ENCODE data around the gene RUNX2. TPM values are rescaled to one million over a fixed set of nuclear protein-coding genes. Genes with fewer than 3 reads are reported as not detected.

The RUNX2 gene
- total and polyA plus RNA-seq, 2 experiments from 2014 or later: 0.66 to 1.7 TPM

DNA sequence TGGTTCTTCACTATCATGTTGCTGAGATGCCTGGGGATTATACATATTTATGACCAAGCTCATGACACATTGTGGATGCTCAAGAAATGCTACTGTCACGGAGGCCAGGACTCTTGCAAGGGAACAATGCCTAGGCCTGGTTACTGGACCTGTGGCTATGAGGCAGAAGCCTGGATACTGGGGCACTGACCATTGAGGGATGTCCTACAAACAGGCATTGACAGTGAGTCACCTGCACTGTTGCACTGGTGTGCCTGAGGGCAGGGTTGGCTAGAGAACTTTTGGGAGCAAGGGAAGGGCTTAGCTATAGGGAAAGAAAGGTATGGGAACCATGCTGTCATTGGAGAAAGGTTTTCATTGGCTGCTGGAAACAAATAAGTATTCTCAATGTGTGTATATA is 362.7 kb downstream of the RUNX2 start:
- no peak overlapping the region for H2AFZ ChIP-seq
- DNase-seq (ENCODE audit: low spot score): no peak
- Mint-ChIP-seq H3K27ac (no peak overlapping the region), H3K27me3 (ENCODE audit: insufficient read depth, low read depth, poor library complexity) (peaks cover 6% of the 10 kb centered on the region), H3K9me3 (no peaks in the 10 kb centered on the region; the same call in 1 of the 3 replicates), H3K4me1 (no peaks in the 10 kb centered on the region), H3K36me3 (ENCODE audit: low read depth) (no peaks in the 10 kb centered on the region), H3K4me3 (no peak overlapping the region)
- H3K4me1 ChIP-seq (ENCODE audit: insufficient read depth): no peaks in the 10 kb centered on the region
- H3K36me3 ChIP-seq (ENCODE audit: insufficient read depth): no peaks in the 10 kb centered on the region
- H4K20me1 ChIP-seq (replicated peaks; ENCODE audit: insufficient read depth): no peaks in the 10 kb centered on the region
- no peaks in the 10 kb centered on the region for H3F3A ChIP-seq (replicated peaks; ENCODE audit: low read depth)
- 0 out of 2 replicates have a peak, but pooled peaks cover 7% of the 10 kb centered on the region for H3K9me2 ChIP-seq (ENCODE audit: insufficient read depth)
- no peak overlapping the region for H3K4me3 ChIP-seq
- no peak for ATAC-seq
- no peaks in the 10 kb centered on the region for H3K27me3 ChIP-seq (ENCODE audit: insufficient read depth)
- TF ChIP-seq, protein P1, sequence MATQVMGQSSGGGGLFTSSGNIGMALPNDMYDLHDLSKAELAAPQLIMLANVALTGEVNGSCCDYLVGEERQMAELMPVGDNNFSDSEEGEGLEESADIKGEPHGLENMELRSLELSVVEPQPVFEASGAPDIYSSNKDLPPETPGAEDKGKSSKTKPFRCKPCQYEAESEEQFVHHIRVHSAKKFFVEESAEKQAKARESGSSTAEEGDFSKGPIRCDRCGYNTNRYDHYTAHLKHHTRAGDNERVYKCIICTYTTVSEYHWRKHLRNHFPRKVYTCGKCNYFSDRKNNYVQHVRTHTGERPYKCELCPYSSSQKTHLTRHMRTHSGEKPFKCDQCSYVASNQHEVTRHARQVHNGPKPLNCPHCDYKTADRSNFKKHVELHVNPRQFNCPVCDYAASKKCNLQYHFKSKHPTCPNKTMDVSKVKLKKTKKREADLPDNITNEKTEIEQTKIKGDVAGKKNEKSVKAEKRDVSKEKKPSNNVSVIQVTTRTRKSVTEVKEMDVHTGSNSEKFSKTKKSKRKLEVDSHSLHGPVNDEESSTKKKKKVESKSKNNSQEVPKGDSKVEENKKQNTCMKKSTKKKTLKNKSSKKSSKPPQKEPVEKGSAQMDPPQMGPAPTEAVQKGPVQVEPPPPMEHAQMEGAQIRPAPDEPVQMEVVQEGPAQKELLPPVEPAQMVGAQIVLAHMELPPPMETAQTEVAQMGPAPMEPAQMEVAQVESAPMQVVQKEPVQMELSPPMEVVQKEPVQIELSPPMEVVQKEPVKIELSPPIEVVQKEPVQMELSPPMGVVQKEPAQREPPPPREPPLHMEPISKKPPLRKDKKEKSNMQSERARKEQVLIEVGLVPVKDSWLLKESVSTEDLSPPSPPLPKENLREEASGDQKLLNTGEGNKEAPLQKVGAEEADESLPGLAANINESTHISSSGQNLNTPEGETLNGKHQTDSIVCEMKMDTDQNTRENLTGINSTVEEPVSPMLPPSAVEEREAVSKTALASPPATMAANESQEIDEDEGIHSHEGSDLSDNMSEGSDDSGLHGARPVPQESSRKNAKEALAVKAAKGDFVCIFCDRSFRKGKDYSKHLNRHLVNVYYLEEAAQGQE (IDR thresholded peaks at IDR 0.05; ENCODE audit: unreplicated experiment): no peak
- TF ChIP-seq NANOG (IDR thresholded peaks at IDR 0.05; ENCODE audit: borderline replicate concordance): no peak
- no peak for TF ChIP-seq EZH2 (IDR thresholded peaks at IDR 0.05; ENCODE audit: low read depth, unreplicated experiment)
- no peak for TF ChIP-seq EZH2phosphoT487 (IDR thresholded peaks at IDR 0.05; ENCODE audit: unreplicated experiment)
- no peak for TF ChIP-seq JUNB (IDR thresholded peaks at IDR 0.05; ENCODE audit: unreplicated experiment)
- TF ChIP-seq STAT1 (IDR thresholded peaks at IDR 0.05; ENCODE audit: unreplicated experiment): no peak
- TF ChIP-seq, protein P2, sequence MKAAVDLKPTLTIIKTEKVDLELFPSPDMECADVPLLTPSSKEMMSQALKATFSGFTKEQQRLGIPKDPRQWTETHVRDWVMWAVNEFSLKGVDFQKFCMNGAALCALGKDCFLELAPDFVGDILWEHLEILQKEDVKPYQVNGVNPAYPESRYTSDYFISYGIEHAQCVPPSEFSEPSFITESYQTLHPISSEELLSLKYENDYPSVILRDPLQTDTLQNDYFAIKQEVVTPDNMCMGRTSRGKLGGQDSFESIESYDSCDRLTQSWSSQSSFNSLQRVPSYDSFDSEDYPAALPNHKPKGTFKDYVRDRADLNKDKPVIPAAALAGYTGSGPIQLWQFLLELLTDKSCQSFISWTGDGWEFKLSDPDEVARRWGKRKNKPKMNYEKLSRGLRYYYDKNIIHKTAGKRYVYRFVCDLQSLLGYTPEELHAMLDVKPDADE (IDR thresholded peaks at IDR 0.05): no peak
- no peak for TF ChIP-seq POLR2AphosphoS5 (IDR thresholded peaks at IDR 0.05; ENCODE audit: low read depth)
- TF ChIP-seq, protein P3, sequence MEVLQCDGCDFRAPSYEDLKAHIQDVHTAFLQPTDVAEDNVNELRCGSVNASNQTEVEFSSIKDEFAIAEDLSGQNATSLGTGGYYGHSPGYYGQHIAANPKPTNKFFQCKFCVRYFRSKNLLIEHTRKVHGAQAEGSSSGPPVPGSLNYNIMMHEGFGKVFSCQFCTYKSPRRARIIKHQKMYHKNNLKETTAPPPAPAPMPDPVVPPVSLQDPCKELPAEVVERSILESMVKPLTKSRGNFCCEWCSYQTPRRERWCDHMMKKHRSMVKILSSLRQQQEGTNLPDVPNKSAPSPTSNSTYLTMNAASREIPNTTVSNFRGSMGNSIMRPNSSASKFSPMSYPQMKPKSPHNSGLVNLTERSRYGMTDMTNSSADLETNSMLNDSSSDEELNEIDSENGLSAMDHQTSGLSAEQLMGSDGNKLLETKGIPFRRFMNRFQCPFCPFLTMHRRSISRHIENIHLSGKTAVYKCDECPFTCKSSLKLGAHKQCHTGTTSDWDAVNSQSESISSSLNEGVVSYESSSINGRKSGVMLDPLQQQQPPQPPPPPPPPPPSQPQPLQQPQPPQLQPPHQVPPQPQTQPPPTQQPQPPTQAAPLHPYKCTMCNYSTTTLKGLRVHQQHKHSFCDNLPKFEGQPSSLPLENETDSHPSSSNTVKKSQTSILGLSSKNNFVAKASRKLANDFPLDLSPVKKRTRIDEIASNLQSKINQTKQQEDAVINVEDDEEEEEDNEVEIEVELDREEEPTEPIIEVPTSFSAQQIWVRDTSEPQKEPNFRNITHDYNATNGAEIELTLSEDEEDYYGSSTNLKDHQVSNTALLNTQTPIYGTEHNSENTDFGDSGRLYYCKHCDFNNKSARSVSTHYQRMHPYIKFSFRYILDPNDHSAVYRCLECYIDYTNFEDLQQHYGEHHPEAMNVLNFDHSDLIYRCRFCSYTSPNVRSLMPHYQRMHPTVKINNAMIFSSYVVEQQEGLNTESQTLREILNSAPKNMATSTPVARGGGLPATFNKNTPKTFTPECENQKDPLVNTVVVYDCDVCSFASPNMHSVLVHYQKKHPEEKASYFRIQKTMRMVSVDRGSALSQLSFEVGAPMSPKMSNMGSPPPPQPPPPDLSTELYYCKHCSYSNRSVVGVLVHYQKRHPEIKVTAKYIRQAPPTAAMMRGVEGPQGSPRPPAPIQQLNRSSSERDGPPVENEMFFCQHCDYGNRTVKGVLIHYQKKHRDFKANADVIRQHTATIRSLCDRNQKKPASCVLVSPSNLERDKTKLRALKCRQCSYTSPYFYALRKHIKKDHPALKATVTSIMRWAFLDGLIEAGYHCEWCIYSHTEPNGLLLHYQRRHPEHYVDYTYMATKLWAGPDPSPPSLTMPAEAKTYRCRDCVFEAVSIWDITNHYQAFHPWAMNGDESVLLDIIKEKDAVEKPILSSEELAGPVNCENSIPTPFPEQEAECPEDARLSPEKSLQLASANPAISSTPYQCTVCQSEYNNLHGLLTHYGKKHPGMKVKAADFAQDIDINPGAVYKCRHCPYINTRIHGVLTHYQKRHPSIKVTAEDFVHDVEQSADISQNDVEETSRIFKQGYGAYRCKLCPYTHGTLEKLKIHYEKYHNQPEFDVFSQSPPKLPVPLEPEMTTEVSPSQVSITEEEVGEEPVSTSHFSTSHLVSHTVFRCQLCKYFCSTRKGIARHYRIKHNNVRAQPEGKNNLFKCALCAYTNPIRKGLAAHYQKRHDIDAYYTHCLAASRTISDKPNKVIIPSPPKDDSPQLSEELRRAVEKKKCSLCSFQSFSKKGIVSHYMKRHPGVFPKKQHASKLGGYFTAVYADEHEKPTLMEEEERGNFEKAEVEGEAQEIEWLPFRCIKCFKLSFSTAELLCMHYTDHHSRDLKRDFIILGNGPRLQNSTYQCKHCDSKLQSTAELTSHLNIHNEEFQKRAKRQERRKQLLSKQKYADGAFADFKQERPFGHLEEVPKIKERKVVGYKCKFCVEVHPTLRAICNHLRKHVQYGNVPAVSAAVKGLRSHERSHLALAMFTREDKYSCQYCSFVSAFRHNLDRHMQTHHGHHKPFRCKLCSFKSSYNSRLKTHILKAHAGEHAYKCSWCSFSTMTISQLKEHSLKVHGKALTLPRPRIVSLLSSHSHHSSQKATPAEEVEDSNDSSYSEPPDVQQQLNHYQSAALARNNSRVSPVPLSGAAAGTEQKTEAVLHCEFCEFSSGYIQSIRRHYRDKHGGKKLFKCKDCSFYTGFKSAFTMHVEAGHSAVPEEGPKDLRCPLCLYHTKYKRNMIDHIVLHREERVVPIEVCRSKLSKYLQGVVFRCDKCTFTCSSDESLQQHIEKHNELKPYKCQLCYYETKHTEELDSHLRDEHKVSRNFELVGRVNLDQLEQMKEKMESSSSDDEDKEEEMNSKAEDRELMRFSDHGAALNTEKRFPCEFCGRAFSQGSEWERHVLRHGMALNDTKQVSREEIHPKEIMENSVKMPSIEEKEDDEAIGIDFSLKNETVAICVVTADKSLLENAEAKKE (CRISPR knock-in tag; IDR thresholded peaks at IDR 0.05): no peak
- TF ChIP-seq CREB1 (CRISPR knock-in tag; IDR thresholded peaks at IDR 0.05; ENCODE audit: low read depth): no peak
- H3K4me2 ChIP-seq: no peak overlapping the region
- no peak overlapping the region for H3K27ac ChIP-seq (ENCODE audit: low read depth)
- H3K79me2 ChIP-seq (replicated peaks; ENCODE audit: insufficient read depth): no peaks in the 10 kb centered on the region
